HG03103 (cell line): Measurements from ENCODE around the gene PRR5L.

Source experiments
- ATAC-seq: cut with Tn5 transposase; IDR thresholded peaks from one replicate; pipeline ENCODE4 v1.9.1; 2021; ENCODE audit warnings: low read depth; ENCODE audit not compliant: unreplicated experiment

The PRR5L gene

GRCh38 chr11:36374726-36375125 lies 78.6 kb downstream of the PRR5L start:
- ATAC-seq, result no peak

DNA sequence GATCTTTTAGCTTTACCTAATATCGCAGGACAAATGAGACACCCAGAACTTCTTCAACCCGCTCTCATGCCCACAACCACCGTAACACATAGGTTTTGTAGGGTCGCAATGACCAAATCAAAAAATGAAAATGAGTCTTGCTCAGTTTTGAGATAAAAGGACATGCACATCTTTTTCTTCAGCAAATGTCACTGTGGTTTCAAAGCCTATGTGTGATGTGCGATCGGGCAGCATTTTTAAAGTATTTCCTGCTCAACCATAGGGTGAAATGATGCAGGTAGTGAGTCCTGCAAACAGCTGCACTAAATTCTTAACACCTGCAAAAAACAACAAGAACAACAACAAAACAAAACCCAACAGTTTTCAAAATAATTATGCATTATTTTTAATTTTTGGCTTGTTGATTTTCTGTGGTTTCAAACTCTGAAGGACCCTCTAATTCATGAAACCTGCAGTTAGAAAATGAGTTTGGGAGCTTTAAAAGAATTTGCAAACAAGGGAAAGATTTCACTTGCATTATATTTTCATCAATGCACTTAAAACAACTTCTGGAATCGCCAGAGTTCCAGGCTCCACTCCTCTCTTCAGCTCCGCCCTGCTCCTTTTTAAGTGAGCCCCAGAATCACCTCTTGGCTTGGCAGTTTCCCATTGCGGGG lies 79.4 kb downstream of the PRR5L start:
- ATAC-seq, result no peak

GRCh38 chr11:36376009-36376887 lies 80.2 kb downstream of the PRR5L start:
- no peak for ATAC-seq

GRCh38 chr11:36376888-36377758 lies 81.0 kb downstream of the PRR5L start:
- no peak for ATAC-seq

GRCh38 chr11:36377759-36378564 lies 81.9 kb downstream of the PRR5L start:
- no peak for ATAC-seq

DNA sequence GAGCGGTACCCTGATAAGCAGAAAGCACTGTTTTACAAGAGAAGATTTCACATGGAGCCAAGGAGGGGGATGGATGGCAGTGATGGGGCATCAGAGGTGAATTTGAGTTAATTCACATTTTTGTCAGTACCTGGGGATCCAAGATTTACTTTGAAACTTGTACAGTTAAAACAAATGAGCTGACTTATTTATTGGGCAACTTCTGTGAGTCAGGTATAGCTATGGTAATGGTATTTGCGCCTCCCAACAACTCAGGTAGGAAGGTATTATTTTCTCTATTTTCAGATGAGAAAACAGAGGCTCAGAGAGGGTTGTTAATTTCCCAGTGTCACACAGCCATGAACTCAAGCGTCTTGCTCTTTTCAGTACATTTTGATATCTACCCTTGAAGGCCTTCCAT lies 83.6 kb downstream of the PRR5L start:
- ATAC-seq, result no peak

GRCh38 chr11:36380296-36381014 lies 84.4 kb downstream of the PRR5L start:
- ATAC-seq, result no peak

DNA sequence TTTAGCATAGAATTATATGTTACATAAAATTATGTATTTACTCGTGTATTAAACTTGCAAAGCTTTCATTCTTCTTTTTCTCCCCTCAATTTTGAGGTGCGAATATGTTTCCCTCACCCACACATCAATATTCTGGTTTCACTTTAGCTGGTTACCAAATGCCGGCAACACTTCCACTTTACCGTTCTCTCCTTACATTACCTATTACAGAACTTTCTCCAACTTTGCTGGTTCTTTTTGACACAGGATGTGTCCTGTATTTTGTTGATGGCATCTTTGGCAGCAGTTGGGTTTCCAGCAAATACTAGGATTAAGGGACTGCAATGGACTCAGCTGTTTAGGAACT lies 84.9 kb downstream of the PRR5L start:
- ATAC-seq, result no peak

- ATAC-seq, result no peak
These were observed 87.1 kb downstream of the PRR5L start for GRCh38 chr11:36383195-36383594.

GRCh38 chr11:36385121-36385970 lies 89.3 kb downstream of the PRR5L start:
- ATAC-seq, result no peak

GRCh38 chr11:36386411-36386810 lies 90.3 kb downstream of the PRR5L start:
- ATAC-seq, result no peak

- ATAC-seq, result no peak
These were observed 92.0 kb downstream of the PRR5L start for GRCh38 chr11:36388071-36388470.

- ATAC-seq, result no peak
These were observed 92.9 kb downstream of the PRR5L start for GRCh38 chr11:36388951-36389350.

GRCh38 chr11:36389811-36390210 lies 93.7 kb downstream of the PRR5L start:
- ATAC-seq, result no peak

GRCh38 chr11:36390963-36391471 lies 94.9 kb downstream of the PRR5L start:
- ATAC-seq, result no peak

GRCh38 chr11:36392196-36392595 lies 96.1 kb downstream of the PRR5L start:
- no peak for ATAC-seq

DNA sequence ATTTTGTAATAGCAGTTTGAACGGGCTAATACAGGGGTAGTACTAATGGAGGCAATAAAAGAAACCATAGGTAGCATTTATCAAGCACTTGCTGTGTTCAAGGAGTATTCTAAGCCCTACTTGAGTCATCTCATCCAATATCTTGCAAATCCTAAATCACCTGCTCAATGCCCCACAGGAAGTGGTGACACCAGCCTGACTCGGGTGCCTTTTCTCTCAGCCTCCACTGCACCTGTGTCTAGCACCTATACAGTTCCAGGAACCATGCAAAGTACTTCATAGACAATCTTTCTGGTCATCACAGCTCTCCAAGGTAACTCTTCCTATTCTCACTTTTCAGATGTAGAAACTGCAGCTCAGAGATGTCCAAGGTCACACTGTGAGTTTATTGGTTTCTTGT lies 98.0 kb downstream of the PRR5L start:
- ATAC-seq, result no peak

DNA sequence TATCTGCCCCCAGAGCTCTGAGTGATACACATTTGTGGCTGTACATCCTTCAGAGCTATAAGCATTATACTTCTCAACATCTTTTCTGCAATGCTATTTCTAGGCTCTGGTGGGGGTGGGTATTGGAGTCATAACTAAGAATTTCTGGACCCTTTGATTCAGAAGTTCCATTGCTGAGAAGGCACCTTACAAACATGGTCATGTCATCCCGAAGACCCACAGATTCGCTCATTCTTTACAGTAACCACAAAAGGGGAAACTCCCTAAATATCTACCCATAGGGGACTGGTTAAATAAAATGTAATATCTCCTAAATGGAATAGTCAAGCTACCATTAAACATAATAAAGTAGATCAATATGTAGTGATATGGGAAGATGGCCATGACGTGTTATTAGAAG lies 98.8 kb downstream of the PRR5L start:
- no peak for ATAC-seq
